GM12878 (cell line): ENCODE data around the gene USP46. TPM values are rescaled to one million over a fixed set of nuclear protein-coding genes. Genes with fewer than 3 reads are reported as not detected.
A peak's percentile ranks its signal among the peaks of the same experiment; 100 is the strongest.

Experiments
- ATAC-seq: fragments of 200-7000 bp; cut with Tn5 transposase; 3 replicates; pipeline ENCODE4 v1.9.1; 2020; ENCODE audit warnings: mild to moderate bottlenecking, moderate library complexity
- BruUV-seq: library from RNA; stranded (reverse); fragments of 400-500 nt; replicated peaks from 2 replicates; lab custom pipeline; 2021; lab: Mats Ljungman, UMichigan
- CTCF ChIA-PET: fragments of 300-600 bp; sonication (Branson Sonifier 250); formaldehyde crosslinking; extraction: SDS; loops from one replicate; lab custom pipeline; 2021; ENCODE audit warnings: inconsistent platforms; lab: Yijun Ruan, JAX
- POLR2A ChIA-PET: fragments of 350-600 bp; formaldehyde crosslinking; extraction: SDS; loops from one replicate; lab custom pipeline; 2021; ENCODE audit warnings: inconsistent platforms; lab: Charles Lee
- RAD21 ChIA-PET: fragments of 300-600 bp; sonication (Branson Sonifier 250); formaldehyde crosslinking; loops from one replicate; lab custom pipeline; 2023; ENCODE audit warnings: antibody characterized with exemption; ENCODE audit not compliant: unreplicated experiment; lab: Charles Lee
- SMC1A ChIA-PET: fragments of 300-600 bp; sonication (Branson Sonifier 250); formaldehyde crosslinking; loops from one replicate; lab custom pipeline; 2023; ENCODE audit not compliant: unreplicated experiment, uncharacterized antibody; lab: Charles Lee
- DNase-seq: peaks from one replicate; pipeline ENCODE4 v3.0.0-alpha.2; 2011; ENCODE audit warnings: low read depth, low spot score
- FAIRE-seq: peaks from 3 replicates; lab custom pipeline; 2011; peaks lifted over from hg19 to GRCh38; lab: Jason Lieb, UNC
- H2AFZ ChIP-seq: 2 replicates; pipeline ENCODE4 v1.6.0; 2011; ENCODE audit warnings: low read depth, low read length, control low read depth; ENCODE audit not compliant: control insufficient read depth
- H3K27ac ChIP-seq: 2 replicates; pipeline ENCODE4 v1.5.1; 2011; ENCODE audit warnings: control low read depth; ENCODE audit not compliant: control insufficient read depth, insufficient read depth
- H3K27me3 ChIP-seq, 2 experiments: replicated peaks in 1 of 2; 2 replicates each; pipeline versions ENCODE4 v1.6.0 to v1.6.1; 2011; ENCODE audit warnings: low read length in 1 of 2; ENCODE audit not compliant: control insufficient read depth in 2 of 2, insufficient read depth in 2 of 2
- H3K36me3 ChIP-seq, 2 experiments: 2 replicates each; pipeline ENCODE4 v1.5.1; 2011; ENCODE audit warnings: low read length in 1 of 2; ENCODE audit not compliant: control insufficient read depth in 2 of 2, insufficient read depth in 2 of 2
- H3K4me1 ChIP-seq: 2 replicates; pipeline ENCODE4 v1.6.1; 2011; ENCODE audit warnings: mild to moderate bottlenecking, low read length, moderate library complexity, mixed read lengths; ENCODE audit not compliant: control insufficient read depth, insufficient read depth
- H3K4me2 ChIP-seq: 2 replicates; pipeline ENCODE4 v1.6.0; 2011; ENCODE audit warnings: control low read depth; ENCODE audit not compliant: control insufficient read depth, insufficient read depth
- H3K4me3 ChIP-seq: fragments of 200-600 bp; sonication (generic); 2 replicates; pipeline ENCODE4 v1.5.1; 2016
- H3K79me2 ChIP-seq: 2 replicates; pipeline ENCODE4 v1.6.0; 2011; ENCODE audit warnings: low read length; ENCODE audit not compliant: control insufficient read depth, insufficient read depth
- H3K9ac ChIP-seq: 2 replicates; pipeline ENCODE4 v1.8.0; 2011; ENCODE audit warnings: low read length, control low read depth, mixed read lengths; ENCODE audit not compliant: control insufficient read depth, insufficient read depth
- H3K9me3 ChIP-seq: replicated peaks from 3 replicates; pipeline ENCODE4 v1.5.1; 2011; ENCODE audit warnings: mild to moderate bottlenecking, low read length; ENCODE audit not compliant: control insufficient read depth, insufficient read depth
- H4K20me1 ChIP-seq: 2 replicates; pipeline ENCODE4 v1.6.0; 2011; ENCODE audit not compliant: control insufficient read depth, insufficient read depth
- BMI1 ChIP-seq: fragments of 450-650 bp; IDR thresholded peaks from 2 replicates; pipeline ENCODE4 v1.6.1; 2016; ENCODE audit warnings: mild to moderate bottlenecking, moderate library complexity, borderline replicate concordance
- CREM ChIP-seq: IDR thresholded peaks from 2 replicates; pipeline ENCODE4 v1.6.1; 2014; ENCODE audit warnings: antibody characterized with exemption, low read depth
- GATAD2B ChIP-seq: fragments of 450-650 bp; conservative IDR thresholded peaks from 2 replicates; pipeline ENCODE4 v1.6.1; 2017; ENCODE audit warnings: low read depth, mild to moderate bottlenecking, moderate library complexity
- LARP7 ChIP-seq: fragments of 450-650 bp; IDR thresholded peaks from 2 replicates; pipeline ENCODE4 v1.6.1; 2017; ENCODE audit warnings: mild to moderate bottlenecking
- MEF2B ChIP-seq: fragments of 450-650 bp; IDR thresholded peaks from 2 replicates; pipeline ENCODE4 v1.6.1; 2018; ENCODE audit warnings: mild to moderate bottlenecking, moderate library complexity; ENCODE audit not compliant: partially characterized antibody, poor library complexity, severe bottlenecking
- RAD21 ChIP-seq: IDR thresholded peaks from 2 replicates; pipeline ENCODE4 v1.6.1; 2011; ENCODE audit warnings: mild to moderate bottlenecking, low read depth, low read length, moderate library complexity; ENCODE audit not compliant: insufficient read depth
- RUNX3 ChIP-seq: IDR thresholded peaks from 2 replicates; pipeline ENCODE4 v1.6.1; 2012; ENCODE audit warnings: low read length, inconsistent platforms
- WGBS: methylation state at CpG from one replicate; pipeline ENCODE4 v1.1.6; 2016; ENCODE audit warnings: low lambda C conversion rate; ENCODE audit not compliant: insufficient replicate concordance, insufficient coverage; ENCODE audit errors: missing lambda C conversion rate; 5-methylcytosine and 5-hydroxymethylcytosine counted together
- in situ Hi-C: fragments of 300-500 bp; cut with MboI; formaldehyde crosslinking; loops from 9 replicates; pipeline ENCODE4 v1.14.3; 2018; ENCODE audit warnings: mixed read lengths
- intact Hi-C: fragments of 100-400 bp; cut with micrococcal nuclease; formaldehyde crosslinking; loops from one replicate; pipeline ENCODE4 v1.14.2; 2022; ENCODE audit not compliant: unreplicated experiment
- polyA plus RNA-seq, 11 experiments: library from polyadenylated mRNA; depleted of rRNA in 4 of 11; unstranded in 6 of 11; stranded (reverse) in 5 of 11; fragments of >200 nt; fragmentation: Nextera tagmentation in 4 of 11; fragmentation: Illumina TruSeq in 1 of 11; extraction: Ambion mirVana in 4 of 11; extraction: Trizol in 1 of 11; gene quantifications; 1 replicate in 1 of 11; 2 replicates in 10 of 11; pipeline versions ENCODE4 v1.2.1 to v1.2.3, GENCODE V29; 2011 to 2016; ENCODE audit warnings: inconsistent platforms in 2 of 11, missing spikeins in 2 of 11, low read depth in 1 of 11
- total RNA-seq, 4 experiments: library from RNA; depleted of rRNA in 3 of 4; stranded (reverse); fragments of >200 nt in 3 of 4; fragmentation: Illumina TruSeq in 1 of 4; extraction: Trizol in 1 of 4; gene quantifications; 2 replicates each; pipeline versions ENCODE4 v1.2.1 to v1.2.3, GENCODE V29; 2013 to 2021
- TF ChIP-seq, protein P1 (sequence below): fragments of 450-650 bp; IDR thresholded peaks from 2 replicates; pipeline ENCODE4 v1.6.1; 2018; ENCODE audit warnings: borderline replicate concordance, mild to moderate bottlenecking; ENCODE audit not compliant: partially characterized antibody
- TF ChIP-seq, protein P2 (sequence below): fragments of 450-650 bp; conservative IDR thresholded peaks from 2 replicates; pipeline ENCODE4 v1.6.1; 2017; ENCODE audit warnings: mild to moderate bottlenecking, moderate library complexity

The USP46 gene
- total and polyA plus RNA-seq, 10 of the 15 experiments (the other 5 are each of a cell fraction or from before 2014, with no cell fraction given): 5.3 to 20.1 (median 12.0) TPM

DNA sequence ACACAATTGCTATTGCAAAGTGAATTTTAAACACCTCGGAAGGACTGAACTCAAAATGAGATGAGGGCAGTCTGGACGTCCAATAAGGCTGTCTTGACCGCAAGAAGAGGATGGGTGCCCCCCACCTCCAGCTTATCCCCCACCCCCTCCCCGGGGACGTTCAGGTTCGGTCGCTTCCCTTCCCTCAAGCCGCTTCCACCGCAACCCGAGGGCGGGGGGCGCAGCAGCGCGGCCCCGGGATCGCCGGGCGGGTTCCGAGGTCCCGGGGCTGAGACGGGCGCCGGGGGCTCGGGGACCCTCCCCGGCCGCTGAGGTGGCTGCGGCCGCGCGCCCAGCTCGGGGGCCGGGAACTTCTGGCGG is 480 bp downstream of the USP46 start:
- Histone ChIP-seq H3K9me3 (no peaks in the 10 kb centered on the region; the same call in 1 of the 3 replicates), H3K4me1 (peaks cover 6% of the 10 kb centered on the region; the same call in 1 of the 2 replicates), H3K9ac (peak overlapping the region; percentile 87)
- no peak for FAIRE-seq
- TSS peak; percentile 64 for BruUV-seq
- POLR2A ChIA-PET: interaction anchor here (1.1 to 4.0 kb wide), 5 partner anchors 11 to 112 kb away, joined by 3 to 30 read pairs (median 9); no protein-coding TSS in a partner anchor
- TF ChIP-seq, protein P1, sequence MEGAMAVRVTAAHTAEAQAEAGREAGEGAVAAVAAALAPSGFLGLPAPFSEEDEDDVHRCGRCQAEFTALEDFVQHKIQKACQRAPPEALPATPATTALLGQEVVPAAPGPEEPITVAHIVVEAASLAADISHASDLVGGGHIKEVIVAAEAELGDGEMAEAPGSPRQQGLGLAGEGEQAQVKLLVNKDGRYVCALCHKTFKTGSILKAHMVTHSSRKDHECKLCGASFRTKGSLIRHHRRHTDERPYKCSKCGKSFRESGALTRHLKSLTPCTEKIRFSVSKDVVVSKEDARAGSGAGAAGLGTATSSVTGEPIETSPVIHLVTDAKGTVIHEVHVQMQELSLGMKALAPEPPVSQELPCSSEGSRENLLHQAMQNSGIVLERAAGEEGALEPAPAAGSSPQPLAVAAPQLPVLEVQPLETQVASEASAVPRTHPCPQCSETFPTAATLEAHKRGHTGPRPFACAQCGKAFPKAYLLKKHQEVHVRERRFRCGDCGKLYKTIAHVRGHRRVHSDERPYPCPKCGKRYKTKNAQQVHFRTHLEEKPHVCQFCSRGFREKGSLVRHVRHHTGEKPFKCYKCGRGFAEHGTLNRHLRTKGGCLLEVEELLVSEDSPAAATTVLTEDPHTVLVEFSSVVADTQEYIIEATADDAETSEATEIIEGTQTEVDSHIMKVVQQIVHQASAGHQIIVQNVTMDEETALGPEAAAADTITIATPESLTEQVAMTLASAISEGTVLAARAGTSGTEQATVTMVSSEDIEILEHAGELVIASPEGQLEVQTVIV: no peak
- TF ChIP-seq RUNX3 (0 out of 2 replicates have a peak, but pooled peaks have one; percentile 24), LARP7 (peak; percentile 66), GATAD2B (peak; percentile 26; the same call in 1 of the 2 replicates), RAD21 (no peak), BMI1 (no peak), CREM (no peak), MEF2B (peak; percentile 15)
- TF ChIP-seq, protein P2, sequence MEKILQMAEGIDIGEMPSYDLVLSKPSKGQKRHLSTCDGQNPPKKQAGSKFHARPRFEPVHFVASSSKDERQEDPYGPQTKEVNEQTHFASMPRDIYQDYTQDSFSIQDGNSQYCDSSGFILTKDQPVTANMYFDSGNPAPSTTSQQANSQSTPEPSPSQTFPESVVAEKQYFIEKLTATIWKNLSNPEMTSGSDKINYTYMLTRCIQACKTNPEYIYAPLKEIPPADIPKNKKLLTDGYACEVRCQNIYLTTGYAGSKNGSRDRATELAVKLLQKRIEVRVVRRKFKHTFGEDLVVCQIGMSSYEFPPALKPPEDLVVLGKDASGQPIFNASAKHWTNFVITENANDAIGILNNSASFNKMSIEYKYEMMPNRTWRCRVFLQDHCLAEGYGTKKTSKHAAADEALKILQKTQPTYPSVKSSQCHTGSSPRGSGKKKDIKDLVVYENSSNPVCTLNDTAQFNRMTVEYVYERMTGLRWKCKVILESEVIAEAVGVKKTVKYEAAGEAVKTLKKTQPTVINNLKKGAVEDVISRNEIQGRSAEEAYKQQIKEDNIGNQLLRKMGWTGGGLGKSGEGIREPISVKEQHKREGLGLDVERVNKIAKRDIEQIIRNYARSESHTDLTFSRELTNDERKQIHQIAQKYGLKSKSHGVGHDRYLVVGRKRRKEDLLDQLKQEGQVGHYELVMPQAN: peak; percentile 21; the same call in 1 of the 2 replicates
- TF ChIP-seq, all 136 proteins: peak for 5
- in situ Hi-C loops: no loop called here
- Histone ChIP-seq H3K79me2 (peaks cover 21% of the 10 kb centered on the region), H3K36me3 (no peaks in the 10 kb centered on the region; a peak in 1 of 4 replicates), H4K20me1 (no peaks in the 10 kb centered on the region), H3K27ac (peak overlapping the region; percentile 81), H2AFZ (peak overlapping the region; percentile 68), H3K4me3 (peak overlapping the region; percentile 87), H3K27me3 (no peaks in the 10 kb centered on the region), H3K4me2 (peak overlapping the region; percentile 85)
- DNase-seq (no peak), ATAC-seq (no peak)
- intact Hi-C loops: loop anchor here (5.0 kb wide), 1 partner anchor 54 kb away; no protein-coding TSS in a partner anchor
- ChIA-PET RAD21 (interaction anchor here (0.7 to 2.0 kb wide), 6 partner anchors 15 to 54 kb away, joined by 3 to 8 read pairs (median 3); no protein-coding TSS in a partner anchor), CTCF (interaction anchor here (0.8 to 2.1 kb wide), 4 partner anchors 9 to 23 kb away, joined by 3 to 7 read pairs (median 4); no protein-coding TSS in a partner anchor), SMC1A (interaction anchor here (1.2 to 2.4 kb wide), 5 partner anchors 11 to 33 kb away, joined by 3 to 15 read pairs (median 5); no protein-coding TSS in a partner anchor)
- WGBS: 6% methylated on average over 10 of the region's 33 CpGs
